ENCODE results near the gene PPP4R3B.

- TF ChIP-seq CTCF (IDR thresholded peaks at IDR 0.05) (no peak), POLR2A (IDR thresholded peaks at IDR 0.05) (no peak)
These were observed 9.7 kb downstream of the PPP4R3B start for GRCh38 chr2:55607717-55608116.
